HFFc6 (cell line): Measurements from ENCODE around the gene RPL32. TPM values are rescaled to one million over a fixed set of nuclear protein-coding genes. Genes with fewer than 3 reads are reported as not detected.
A peak's percentile ranks its signal among the peaks of the same experiment; 100 is the strongest.

Experiments
- DNase-seq: peaks from one replicate; pipeline ENCODE4 v3.0.0-alpha.2; 2018
- H3K27ac Mint-ChIP-seq: 2 replicates; pipeline ENCODE4 v1.8.0; 2020; ENCODE audit warnings: mild to moderate bottlenecking, mixed read lengths
- H3K27me3 Mint-ChIP-seq: 2 replicates; pipeline ENCODE4 v1.8.0; 2021; ENCODE audit warnings: mild to moderate bottlenecking, moderate library complexity, mixed read lengths; ENCODE audit not compliant: insufficient read depth
- H3K36me3 Mint-ChIP-seq: 2 replicates; pipeline ENCODE4 v1.8.0; 2021; ENCODE audit warnings: low read depth, mixed read lengths
- H3K4me1 Mint-ChIP-seq: 2 replicates; pipeline ENCODE4 v1.8.0; 2020; ENCODE audit warnings: low read depth, mixed read lengths
- H3K4me3 Mint-ChIP-seq: 2 replicates; pipeline ENCODE4 v1.8.0; 2020; ENCODE audit warnings: mild to moderate bottlenecking, moderate library complexity, mixed read lengths
- H3K9me3 Mint-ChIP-seq: 2 replicates; pipeline ENCODE4 v1.8.0; 2020; ENCODE audit warnings: mild to moderate bottlenecking, mixed read lengths
- total RNA-seq, 6 experiments: library from RNA; stranded (reverse); fragmentation: NEBNext Ultra II Directional; extraction: Animal tissue kit (Norgen Biotek cat#: 25700); gene quantifications; 2 replicates in 1 of 6; 3 replicates in 5 of 6; pipeline ENCODE4 v1.2.3, GENCODE V29; 2021
- TF ChIP-seq, protein P1 (sequence below): fragments of 200-600 bp; sonication (generic); IDR thresholded peaks from 2 replicates; pipeline ENCODE4 v1.5.0; 2021; ENCODE audit warnings: antibody characterized with exemption, mild to moderate bottlenecking

Gene RPL32
- total RNA-seq, 6 experiments from 2014 or later: 1,490 to 1,730 (median 1,677) TPM

DNA sequence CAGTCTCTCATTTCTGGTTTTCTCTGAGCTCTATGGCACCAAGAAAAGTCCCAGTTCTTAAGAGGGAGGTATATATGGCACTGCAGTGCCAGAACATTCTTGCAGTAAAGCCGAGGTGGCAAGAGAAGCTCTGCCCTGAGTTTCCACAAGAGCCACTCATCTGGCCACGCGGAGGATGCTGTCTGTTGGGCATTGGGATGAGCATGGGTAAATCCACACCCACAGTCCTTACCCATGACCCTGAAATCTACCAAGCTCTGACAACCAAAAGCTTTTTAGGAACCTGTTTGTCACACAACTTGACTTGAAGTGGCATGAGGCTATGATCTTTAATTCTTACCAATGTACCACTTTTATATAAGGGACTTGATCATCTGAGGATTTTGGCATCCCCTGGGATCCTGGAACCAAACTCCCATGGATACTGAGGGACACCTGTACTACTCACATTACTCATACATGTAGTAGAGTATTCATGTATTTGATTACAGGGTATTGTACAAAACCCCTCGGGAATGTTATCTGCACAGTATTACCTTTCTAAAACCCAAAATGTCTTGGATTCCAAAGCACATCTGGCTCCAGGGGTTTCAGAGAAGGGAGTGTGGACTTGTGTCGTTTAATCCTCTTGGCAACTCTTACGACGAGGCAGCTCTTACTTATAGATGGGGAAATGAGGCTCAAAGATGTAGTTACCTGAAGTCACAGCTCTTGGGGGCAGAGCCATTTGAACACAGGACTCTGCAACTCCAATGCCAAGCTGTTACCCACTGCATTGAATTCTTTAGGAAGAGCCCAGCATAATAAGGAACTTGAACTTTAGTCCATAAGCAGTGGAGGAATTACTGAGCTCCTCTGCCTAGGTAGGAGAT lies 8.8 kb downstream of the RPL32 start:
- no peaks in the 10 kb centered on the region for H3K9me3 Mint-ChIP-seq
- H3K36me3 Mint-ChIP-seq: peaks cover 41% of the 10 kb centered on the region
- H3K4me1 Mint-ChIP-seq: peaks cover 23% of the 10 kb centered on the region
- no peak overlapping the region for H3K4me3 Mint-ChIP-seq
- TF ChIP-seq, protein P1, sequence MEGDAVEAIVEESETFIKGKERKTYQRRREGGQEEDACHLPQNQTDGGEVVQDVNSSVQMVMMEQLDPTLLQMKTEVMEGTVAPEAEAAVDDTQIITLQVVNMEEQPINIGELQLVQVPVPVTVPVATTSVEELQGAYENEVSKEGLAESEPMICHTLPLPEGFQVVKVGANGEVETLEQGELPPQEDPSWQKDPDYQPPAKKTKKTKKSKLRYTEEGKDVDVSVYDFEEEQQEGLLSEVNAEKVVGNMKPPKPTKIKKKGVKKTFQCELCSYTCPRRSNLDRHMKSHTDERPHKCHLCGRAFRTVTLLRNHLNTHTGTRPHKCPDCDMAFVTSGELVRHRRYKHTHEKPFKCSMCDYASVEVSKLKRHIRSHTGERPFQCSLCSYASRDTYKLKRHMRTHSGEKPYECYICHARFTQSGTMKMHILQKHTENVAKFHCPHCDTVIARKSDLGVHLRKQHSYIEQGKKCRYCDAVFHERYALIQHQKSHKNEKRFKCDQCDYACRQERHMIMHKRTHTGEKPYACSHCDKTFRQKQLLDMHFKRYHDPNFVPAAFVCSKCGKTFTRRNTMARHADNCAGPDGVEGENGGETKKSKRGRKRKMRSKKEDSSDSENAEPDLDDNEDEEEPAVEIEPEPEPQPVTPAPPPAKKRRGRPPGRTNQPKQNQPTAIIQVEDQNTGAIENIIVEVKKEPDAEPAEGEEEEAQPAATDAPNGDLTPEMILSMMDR: no peak
- DNase-seq: no peak
- peak overlapping the region; percentile 73 for H3K27ac Mint-ChIP-seq
- peaks cover 13% of the 10 kb centered on the region for H3K27me3 Mint-ChIP-seq

DNA sequence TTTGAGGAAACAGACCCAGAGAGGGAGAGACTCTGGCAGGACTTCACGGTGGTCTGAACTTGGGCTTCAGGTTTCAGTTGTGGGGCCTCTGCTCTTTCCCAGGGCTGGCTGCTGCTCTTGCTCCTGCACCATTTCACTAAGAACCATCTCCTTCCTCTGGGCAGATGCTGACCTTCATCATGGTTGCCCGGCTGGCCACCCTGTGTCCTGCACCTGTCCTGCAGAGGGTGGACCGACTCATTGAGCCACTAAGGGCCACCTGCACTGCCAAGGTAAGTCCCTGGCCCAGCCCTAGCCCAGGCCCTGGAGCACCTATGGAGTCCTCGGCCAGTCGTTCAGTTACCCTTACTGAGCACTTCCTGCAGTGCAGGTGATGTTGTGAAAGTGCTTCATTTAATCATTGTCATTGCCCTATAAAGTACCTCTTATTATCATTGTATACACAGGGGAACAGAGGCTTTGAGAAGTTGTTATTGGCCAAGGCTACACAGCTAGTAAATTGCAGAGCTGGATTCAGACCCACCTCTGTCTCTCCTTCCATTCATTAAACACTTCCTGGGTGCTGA lies 10.0 kb downstream of the RPL32 start:
- no peaks in the 10 kb centered on the region for H3K9me3 Mint-ChIP-seq
- TF ChIP-seq, protein P1: no peak

DNA sequence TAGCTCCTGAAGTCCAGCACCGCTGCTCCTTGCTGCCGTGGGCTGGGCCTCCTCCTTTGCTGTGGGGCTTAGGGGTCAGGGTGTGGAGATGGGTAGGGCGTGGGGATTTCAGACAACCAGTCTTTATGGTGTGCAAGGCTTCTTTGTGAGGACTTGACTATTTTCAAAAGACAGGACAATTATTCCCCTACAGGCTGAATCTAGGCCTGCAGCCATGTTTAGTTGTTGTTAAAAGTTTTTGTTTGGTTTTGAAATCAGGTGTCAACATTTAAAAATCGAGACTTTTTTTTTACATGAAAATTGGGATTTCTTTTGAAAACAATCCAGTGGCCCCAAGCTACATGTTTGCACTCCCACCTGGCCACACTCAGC lies 10.6 kb downstream of the RPL32 start:
- Mint-ChIP-seq H3K36me3 (peaks cover 24% of the 10 kb centered on the region), H3K4me1 (peaks cover 11% of the 10 kb centered on the region; the same call in 1 of the 2 replicates), H3K27me3 (peaks cover 14% of the 10 kb centered on the region), H3K4me3 (no peak overlapping the region), H3K9me3 (no peaks in the 10 kb centered on the region), H3K27ac (peak overlapping the region; percentile 64)
- DNase-seq: no peak
- TF ChIP-seq, protein P1: peak; percentile 62

More for the DNA sequence above, 10.0 kb downstream of the RPL32 start:
- Mint-ChIP-seq H3K27me3 (peaks cover 14% of the 10 kb centered on the region), H3K36me3 (peaks cover 30% of the 10 kb centered on the region), H3K4me1 (peaks cover 11% of the 10 kb centered on the region; the same call in 1 of the 2 replicates), H3K27ac (peak overlapping the region; percentile 63), H3K4me3 (no peak overlapping the region; the same call in 1 of the 2 replicates)
- DNase-seq: no peak

DNA sequence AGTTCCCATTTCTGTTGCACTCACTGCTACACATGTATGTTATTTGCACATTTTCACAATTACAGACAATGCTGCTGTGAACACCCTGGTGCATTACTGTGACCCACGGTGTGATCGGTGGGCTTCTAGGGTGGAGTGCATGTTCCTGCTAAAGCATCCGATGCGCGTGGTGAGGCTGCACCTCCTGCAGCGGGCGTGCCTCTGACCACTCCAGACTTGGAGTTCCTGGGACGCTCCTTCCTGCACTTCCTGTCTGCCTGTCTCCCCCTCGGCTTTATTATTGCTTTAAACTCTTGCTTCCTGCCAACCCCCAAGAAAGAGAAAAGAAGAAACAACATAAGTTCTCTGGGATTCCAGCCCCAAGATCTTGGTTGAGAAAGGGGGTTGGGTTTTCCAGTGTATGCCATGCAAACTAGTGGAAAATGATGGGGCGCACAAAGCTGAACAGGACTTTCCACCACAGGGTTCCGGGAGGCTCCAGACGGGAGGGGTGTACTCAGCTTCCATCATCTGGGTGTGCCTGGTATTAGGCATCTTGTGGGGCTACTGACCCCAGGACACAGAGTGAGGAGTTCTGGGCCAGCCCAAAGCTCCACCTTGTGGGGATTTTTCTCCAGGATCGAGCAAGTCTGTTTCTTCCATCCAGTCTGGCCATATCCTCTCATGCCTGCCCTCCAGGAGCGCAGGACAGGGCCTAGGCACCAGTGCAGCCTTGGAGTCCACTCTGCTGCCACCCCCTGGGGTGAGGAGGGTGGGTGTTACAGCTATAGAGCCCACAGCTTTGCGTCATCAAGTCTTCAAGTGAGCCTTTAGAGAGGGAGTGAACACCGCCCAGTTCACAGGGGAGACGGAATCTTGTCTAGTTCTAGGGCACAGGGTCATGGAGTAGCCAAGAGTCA lies 11.2 kb downstream of the RPL32 start:
- Mint-ChIP-seq H3K9me3 (no peaks in the 10 kb centered on the region), H3K4me1 (peaks cover 11% of the 10 kb centered on the region; the same call in 1 of the 2 replicates), H3K36me3 (peaks cover 22% of the 10 kb centered on the region), H3K4me3 (no peak overlapping the region), H3K27me3 (peaks cover 14% of the 10 kb centered on the region), H3K27ac (peak overlapping the region; percentile 64)
- TF ChIP-seq, protein P1: no peak; the same call in 1 of the 2 replicates
- DNase-seq: no peak

DNA sequence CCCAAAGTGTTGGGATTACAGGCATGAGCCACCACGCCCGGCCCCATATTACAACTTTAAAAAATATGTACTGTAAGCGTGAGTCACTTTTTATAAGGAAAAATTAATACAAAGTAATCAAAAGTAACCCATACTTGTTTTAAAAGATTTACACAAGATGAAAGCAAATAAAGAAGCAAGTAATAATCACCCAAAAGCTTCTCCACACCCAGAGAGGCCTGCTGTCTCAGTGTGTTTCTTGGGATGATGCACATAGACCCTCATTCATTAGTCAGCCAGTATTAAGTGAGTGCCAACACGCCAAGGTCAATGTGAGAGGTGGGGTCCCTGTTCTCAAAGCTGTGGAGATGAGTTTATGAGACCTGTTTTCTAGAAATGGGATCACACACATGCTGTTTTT lies 12.0 kb downstream of the RPL32 start:
- Mint-ChIP-seq H3K9me3 (no peaks in the 10 kb centered on the region), H3K36me3 (peaks cover 22% of the 10 kb centered on the region), H3K27ac (peak overlapping the region; percentile 49; the same call in 1 of the 2 replicates), H3K4me1 (peaks cover 11% of the 10 kb centered on the region; the same call in 1 of the 2 replicates), H3K27me3 (peaks cover 14% of the 10 kb centered on the region), H3K4me3 (no peak overlapping the region)
- TF ChIP-seq, protein P1: no peak
- no peak for DNase-seq
